Activated CD4-positive, alpha-beta T cell treated with anti-CD3 and anti-CD28 coated beads, Interleukin-2, amount 50 U/mL, for 24 hours (primary cell): Measurements from ENCODE around the gene QPCTL.

ENCODE experiments used
- DNase-seq, 2 donors: peaks; one replicate each; pipeline ENCODE4 v3.0.0-alpha.2; 2020; ENCODE audit warnings: low read depth in 1 of 2, low spot score in 1 of 2

QPCTL gene

GRCh38 chr19:45692187-45693105 lies at the start of gene QPCTL:
Gene QPCTL, plus strand, starts transcription at chr19:45692666. Its CDS starts 38 bp downstream, at chr19:45692704.
- DNase-seq = peak; percentile 92 to 97

DNA sequence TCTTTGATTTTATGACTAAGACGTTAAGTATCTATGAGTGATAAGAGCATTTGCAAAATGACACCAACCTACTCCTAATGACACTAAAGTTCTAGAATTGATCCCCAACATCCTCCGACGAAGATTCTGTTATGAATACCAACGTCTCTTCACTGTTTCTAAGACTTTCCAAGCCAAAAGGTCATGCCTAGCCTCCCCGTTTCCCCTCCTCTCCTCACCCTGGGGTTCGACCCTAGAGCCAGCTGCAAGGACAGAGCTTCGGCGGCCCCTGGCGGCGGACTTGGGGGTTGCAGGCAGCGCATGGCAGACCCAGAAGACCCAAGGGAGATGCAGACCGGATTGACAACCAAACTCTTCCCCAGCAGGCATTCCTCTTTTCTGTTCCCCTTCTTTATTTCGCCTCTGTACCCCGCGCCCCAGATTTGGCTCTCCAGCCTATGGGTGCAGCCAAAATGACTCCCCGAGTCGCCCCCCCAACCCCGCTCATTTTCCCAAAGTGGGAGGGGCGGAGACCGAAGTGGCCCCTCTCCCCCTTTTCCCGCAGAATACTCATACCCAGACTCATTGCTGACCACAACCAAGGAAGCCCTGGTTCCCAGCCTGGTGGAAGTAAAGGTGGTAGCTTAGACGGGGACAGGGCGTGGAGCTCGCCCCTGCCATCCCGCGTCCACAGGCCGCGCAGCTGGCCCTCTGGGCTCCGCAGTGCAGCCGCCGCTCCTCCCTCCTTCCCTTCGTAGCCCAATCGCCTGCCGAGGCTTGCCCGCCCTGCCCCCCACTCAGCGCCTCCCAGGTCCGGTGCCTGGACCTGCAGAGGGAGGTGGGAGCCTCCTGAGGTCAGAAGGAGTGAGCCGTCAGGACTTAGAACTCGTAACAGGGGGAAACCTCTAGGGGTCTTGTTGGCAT lies 49.2 kb upstream of the QPCTL start:
- peak; percentile 95 to 98 for DNase-seq

- no peak for DNase-seq
These were observed 48.3 kb upstream of the QPCTL start for GRCh38 chr19:45643927-45644771.

DNA sequence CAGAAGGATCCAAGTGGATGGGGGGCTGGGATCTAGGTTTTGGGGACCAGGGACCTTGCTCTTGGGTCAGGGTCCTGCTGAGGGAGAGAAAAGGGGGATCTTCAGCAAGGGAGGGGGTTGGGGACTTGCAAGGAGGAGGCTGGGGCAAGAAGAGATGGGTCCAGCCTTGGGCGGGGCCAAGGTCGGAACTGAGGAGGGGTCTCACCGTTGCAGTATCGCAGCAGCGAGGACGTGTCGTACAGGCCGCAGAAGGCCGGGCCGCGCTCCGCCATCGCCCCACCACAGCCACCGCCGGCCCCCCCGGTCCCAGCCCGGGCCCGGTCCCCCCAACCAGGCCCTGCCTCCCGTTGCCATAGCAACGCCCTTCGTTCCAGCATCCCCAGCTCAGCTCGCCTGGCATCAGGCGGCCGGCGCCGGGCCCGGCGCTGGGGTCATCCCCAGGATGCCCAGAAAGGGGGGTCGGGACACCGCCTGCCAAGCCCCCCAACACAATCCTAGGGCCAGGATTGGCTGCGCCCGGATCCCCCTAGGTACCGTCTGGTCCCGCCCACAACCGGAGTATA lies 47.3 kb upstream of the QPCTL start:
- no peak for DNase-seq

- DNase-seq = peak; percentile 56 to 71
These were observed 46.7 kb upstream of the QPCTL start for GRCh38 chr19:45645631-45646344.

- DNase-seq = no peak
These were observed 46.1 kb upstream of the QPCTL start for GRCh38 chr19:45646345-45646698.

GRCh38 chr19:45650722-45651121 lies 41.7 kb upstream of the QPCTL start:
- DNase-seq = no peak

- DNase-seq = no peak
These were observed 38.8 kb upstream of the QPCTL start for GRCh38 chr19:45653634-45654033.

GRCh38 chr19:45655073-45655472 lies 37.4 kb upstream of the QPCTL start:
- no peak for DNase-seq

- DNase-seq = no peak
These were observed 34.8 kb upstream of the QPCTL start for GRCh38 chr19:45657520-45658167.

DNA sequence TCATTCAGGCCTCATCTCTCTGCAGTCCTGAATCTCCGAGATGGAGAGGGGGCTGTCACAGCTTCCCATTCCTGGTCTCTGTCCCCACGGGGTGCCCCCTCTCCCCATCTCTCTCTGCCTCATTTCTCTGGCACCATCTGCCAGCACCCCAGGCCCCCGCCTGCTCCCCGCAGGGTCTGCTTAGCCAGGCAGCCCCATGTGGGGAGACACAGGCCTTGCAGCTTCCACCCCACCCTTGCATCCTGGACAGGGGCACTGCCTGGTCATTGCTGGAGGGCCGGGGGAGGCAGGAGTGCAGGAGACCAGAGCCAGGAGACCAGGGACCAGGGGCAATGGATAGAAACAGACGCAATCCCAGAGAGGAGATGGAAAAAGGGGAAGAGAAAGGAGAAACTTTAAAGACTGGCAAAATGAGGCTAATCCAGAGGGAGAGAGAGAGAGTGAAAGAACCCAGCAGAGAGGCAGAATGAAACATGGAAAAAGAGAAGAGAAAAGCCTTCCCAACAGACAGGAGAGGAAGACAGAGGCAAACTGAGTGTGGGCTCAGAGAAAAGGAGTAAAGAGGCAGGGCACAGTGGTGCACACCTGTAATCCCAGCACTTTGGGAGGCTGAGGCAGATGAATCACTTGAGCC lies 33.3 kb upstream of the QPCTL start:
- no peak for DNase-seq

GRCh38 chr19:45660636-45661035 lies 31.8 kb upstream of the QPCTL start:
- DNase-seq = no peak

- DNase-seq = no peak
These were observed 28.7 kb upstream of the QPCTL start for GRCh38 chr19:45663800-45664199.

GRCh38 chr19:45664575-45664974 lies 27.9 kb upstream of the QPCTL start:
- DNase-seq = no peak

DNA sequence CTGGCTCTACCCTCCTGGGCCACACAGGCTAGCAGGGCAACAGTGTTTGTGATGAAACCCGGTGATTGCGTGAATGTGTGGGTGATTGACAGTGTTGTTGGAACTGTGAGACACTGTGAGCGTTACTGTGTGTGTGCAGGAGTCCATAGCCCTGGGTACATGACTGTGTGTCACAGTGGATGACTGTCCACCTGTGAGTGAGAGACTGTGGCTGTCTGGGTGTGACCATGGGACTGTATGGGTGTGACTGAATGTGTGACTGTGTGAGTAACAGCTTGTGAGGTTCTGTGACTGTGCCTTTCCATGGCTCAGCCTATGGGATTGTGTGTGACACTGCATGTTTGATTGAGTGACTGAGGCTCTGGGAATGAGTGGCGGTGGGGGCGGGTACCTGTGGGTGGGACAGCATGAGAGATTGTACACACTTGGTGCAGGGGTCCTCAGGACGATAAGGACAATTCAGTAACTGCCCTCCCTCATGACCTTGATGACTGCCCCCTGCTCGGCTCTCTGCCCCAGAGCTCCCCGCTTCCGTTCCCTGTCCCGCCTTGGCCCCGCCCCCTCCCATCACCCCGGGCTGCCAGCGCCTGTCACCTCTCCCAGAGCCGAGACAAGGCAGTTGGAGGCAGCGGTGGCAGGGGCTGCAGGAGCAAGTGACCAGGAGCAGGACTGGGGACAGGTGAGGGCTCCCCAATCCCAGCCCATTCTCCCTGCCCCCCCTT lies 24.7 kb upstream of the QPCTL start, which contains the start of gene GIPR:
Gene GIPR, plus strand, starts transcription at position 602 of the 722 bp plus-strand sequence. CDS start 1,300 bp downstream, outside the sequence.
- peak in 1 of 2 donors; percentile 54 for DNase-seq

DNA sequence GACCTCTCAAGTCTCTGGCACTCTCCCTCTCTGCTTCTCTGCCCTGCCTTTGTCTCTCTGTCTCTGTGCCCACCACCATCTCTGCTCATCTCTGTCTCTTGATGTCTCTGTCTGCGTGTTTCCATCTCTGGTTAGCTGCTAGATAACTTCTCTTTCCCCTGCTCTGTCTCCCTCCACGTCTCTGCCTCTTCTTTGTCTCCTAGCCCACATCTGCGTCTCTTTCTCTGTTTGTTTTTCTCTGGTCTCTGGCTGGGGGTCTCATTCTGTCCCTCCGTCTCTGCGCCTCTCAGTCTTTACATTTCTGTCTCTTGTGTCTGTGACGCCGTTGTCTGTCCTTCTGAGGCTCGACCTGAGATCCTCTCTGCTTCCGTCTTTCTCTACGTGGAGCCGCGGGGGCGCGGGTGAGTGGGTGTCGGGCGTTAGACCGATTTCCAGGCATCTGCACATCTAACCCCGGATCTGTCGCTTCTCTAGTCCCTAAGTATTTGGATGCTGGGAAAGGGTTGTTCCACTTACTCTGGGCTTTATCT lies 24.1 kb upstream of the QPCTL start:
- DNase-seq = no peak

- no peak for DNase-seq
These were observed 21.6 kb upstream of the QPCTL start for GRCh38 chr19:45670670-45671453.
